NCI-H524 (cell line): Measurements from ENCODE around the gene ANKRD44.

Source experiments
- DNase-seq, 2 experiments: peaks; one replicate each; lab custom pipeline; 2025; lab: John Stamatoyannopoulos, UW

ANKRD44 gene

GRCh38 chr2:197322143-197322542, 11.6 kb upstream of the ANKRD44 start:
- DNase-seq: no peak

- DNase-seq: no peak
Measured at GRCh38 chr2:197315371-197315770, 4.8 kb upstream of the ANKRD44 start.

GRCh38 chr2:197312186-197312585, 1.6 kb upstream of the ANKRD44 start:
- no peak for DNase-seq

GRCh38 chr2:197311421-197312033, 947 bp upstream of the ANKRD44 start:
- DNase-seq: no peak

GRCh38 chr2:197310987-197311420, 424 bp upstream of the ANKRD44 start:
- no peak for DNase-seq

- peak in 1 of 2 experiments; percentile 50 for DNase-seq
Measured at GRCh38 chr2:197309691-197310231, 819 bp downstream of the ANKRD44 start.

- DNase-seq: peak in 1 of 2 experiments; percentile 51
Measured at GRCh38 chr2:197308996-197309690, 1.4 kb downstream of the ANKRD44 start.

GRCh38 chr2:197308585-197308984, 2.0 kb downstream of the ANKRD44 start:
- DNase-seq: no peak

GRCh38 chr2:197307933-197308521, 2.6 kb downstream of the ANKRD44 start:
- no peak for DNase-seq

- DNase-seq: no peak
Measured at GRCh38 chr2:197307236-197307932, 3.2 kb downstream of the ANKRD44 start.

- DNase-seq: no peak
Measured at GRCh38 chr2:197306696-197307040, 3.9 kb downstream of the ANKRD44 start.

- no peak for DNase-seq
Measured at GRCh38 chr2:197306024-197306695, 4.4 kb downstream of the ANKRD44 start.

- DNase-seq: no peak
Measured at GRCh38 chr2:197304556-197305011, 6.0 kb downstream of the ANKRD44 start.

GRCh38 chr2:197300139-197300538, 10.4 kb downstream of the ANKRD44 start:
- DNase-seq: no peak

GRCh38 chr2:197298609-197299008, 12.0 kb downstream of the ANKRD44 start:
- no peak for DNase-seq

- DNase-seq: peak in 1 of 2 experiments; percentile 13
Measured at GRCh38 chr2:197297772-197298318, 12.7 kb downstream of the ANKRD44 start.

GRCh38 chr2:197297266-197297665, 13.3 kb downstream of the ANKRD44 start:
- no peak for DNase-seq

GRCh38 chr2:197296835-197297234, 13.7 kb downstream of the ANKRD44 start:
- DNase-seq: no peak

- DNase-seq: no peak
Measured at GRCh38 chr2:197294260-197294659, 16.3 kb downstream of the ANKRD44 start.

GRCh38 chr2:197293252-197294007, 17.1 kb downstream of the ANKRD44 start:
- no peak for DNase-seq

- DNase-seq: no peak
Measured at GRCh38 chr2:197292619-197293018, 18.0 kb downstream of the ANKRD44 start.
